C4-2B (cell line): ENCODE results near the gene ABCB7.
"Not testable (repeated sequence)": the region's sequence is repeated elsewhere in the genome, so short reads cannot be mapped to it uniquely, and the experiment has no call there.

Experiments
- CTCF ChIP-seq: fragments of 450-650 bp; conservative IDR thresholded peaks from 2 replicates; pipeline ENCODE4 v1.5.1; 2017; ENCODE audit warnings: mild to moderate bottlenecking
- ZFX ChIP-seq: fragments of 450-650 bp; IDR thresholded peaks from 2 replicates; pipeline ENCODE4 v1.6.1; 2017

GRCh38 chrX:75129069-75129468, 27.0 kb downstream of the ABCB7 start:
- not testable (repeated sequence) for TF ChIP-seq CTCF, ZFX
